ENCODE results near the gene VWF. TPM values are rescaled to one million over a fixed set of nuclear protein-coding genes. Genes with fewer than 3 reads are reported as not detected.

Gene VWF
- total and polyA plus RNA-seq, 10 of the 15 experiments (the other 5 are each of a cell fraction or from before 2014, with no cell fraction given): 0.08 to 0.23 TPM; not detected in 8

- WGBS (ENCODE audit: insufficient coverage, insufficient replicate concordance, low lambda C conversion rate, missing lambda C conversion rate): 9% methylated on average over 11 of the region's 11 CpGs
- H2AFZ ChIP-seq (ENCODE audit: control insufficient read depth, low read depth, low read length): no peak overlapping the region
- peaks cover 0 to 2% of the 10 kb centered on the region in 2 experiments; a peak in 2 of 4 replicates for H3K27me3 ChIP-seq (replicated peaks in 1 of 2; ENCODE audit: control insufficient read depth in 2 of 2, insufficient read depth in 2 of 2, low read length in 1 of 2)
- H3K4me2 ChIP-seq (ENCODE audit: control insufficient read depth, insufficient read depth): no peak overlapping the region
- DNase-seq (ENCODE audit: low read depth, low spot score): no peak
- no peak for ATAC-seq
- H3K4me3 ChIP-seq: no peak overlapping the region
- no peak for FAIRE-seq
- ChIA-PET RAD21 (ENCODE audit: unreplicated experiment) (no interaction called here), CTCF (no interaction called here), SMC1A (ENCODE audit: uncharacterized antibody, unreplicated experiment) (no interaction called here), POLR2A (no interaction called here)
- no peaks in the 10 kb centered on the region for H4K20me1 ChIP-seq (ENCODE audit: control insufficient read depth, insufficient read depth)
- H3K79me2 ChIP-seq (ENCODE audit: control insufficient read depth, insufficient read depth, low read length): no peaks in the 10 kb centered on the region
- no peaks in the 10 kb centered on the region for H3K4me1 ChIP-seq (ENCODE audit: control insufficient read depth, insufficient read depth, low read length)
- no peak overlapping the region for H3K27ac ChIP-seq (ENCODE audit: control insufficient read depth, insufficient read depth)
- in situ Hi-C loops (cut with MboI): no loop called here
- H3K9ac ChIP-seq (ENCODE audit: control insufficient read depth, insufficient read depth, low read length): no peak overlapping the region
- no peaks in the 10 kb centered on the region for H3K36me3 ChIP-seq (ENCODE audit: control insufficient read depth in 2 of 2, insufficient read depth in 2 of 2, low read length in 1 of 2)
- intact Hi-C loops (cut with micrococcal nuclease; ENCODE audit: unreplicated experiment): no loop called here
- H3K9me3 ChIP-seq (replicated peaks; ENCODE audit: control insufficient read depth, insufficient read depth, low read length): no peaks in the 10 kb centered on the region
- no TSS peak for BruUV-seq (replicated peaks)
- TF ChIP-seq NFIC (IDR thresholded peaks at IDR 0.05; ENCODE audit: low read depth, low read length) (no peak), HDAC6 (IDR thresholded peaks at IDR 0.05; ENCODE audit: unreplicated experiment) (no peak), NKRF (conservative IDR thresholded peaks at IDR 0.05) (no peak), YBX1 (IDR thresholded peaks at IDR 0.05) (no peak), ASH2L (IDR thresholded peaks at IDR 0.05; ENCODE audit: borderline replicate concordance, low read depth) (no peak), IKZF2 (IDR thresholded peaks at IDR 0.05) (no peak), HCFC1 (IDR thresholded peaks at IDR 0.05; ENCODE audit: low read length) (no peak), GABPA (IDR thresholded peaks at IDR 0.05; ENCODE audit: low read depth) (no peak), DPF2 (IDR thresholded peaks at IDR 0.05) (no peak), SMARCA5 (IDR thresholded peaks at IDR 0.05) (no peak), POLR2A (IDR thresholded peaks at IDR 0.05; ENCODE audit: low read depth, low read length) (no peak)
These were observed 10.6 kb downstream of the VWF start for GRCh38 chr12:6113691-6114475.
